Cardiac fibroblast (primary cell): Measurements from ENCODE around the gene CYP1A2.

Experiments used
- DNase-seq, 2 donors: peaks; one replicate each; pipeline versions ENCODE4 v3.0.0 to v3.0.0-alpha.2; 2010; ENCODE audit warnings: low read depth in 2 of 2
- H3K4me3 ChIP-seq, 2 donors: replicated peaks in 1 of 2; 1 replicate in 1 of 2; 2 replicates in 1 of 2; pipeline ENCODE4 v1.5.1; 2011; ENCODE audit warnings: low read depth in 2 of 2, low read length in 2 of 2, mild to moderate bottlenecking in 2 of 2, moderate library complexity in 1 of 2
- TF ChIP-seq, protein P1 (sequence below): IDR thresholded peaks from one replicate; pipeline ENCODE4 v1.5.1; 2011; ENCODE audit warnings: low read depth, mild to moderate bottlenecking, low read length, inconsistent platforms

CYP1A2 gene

DNA sequence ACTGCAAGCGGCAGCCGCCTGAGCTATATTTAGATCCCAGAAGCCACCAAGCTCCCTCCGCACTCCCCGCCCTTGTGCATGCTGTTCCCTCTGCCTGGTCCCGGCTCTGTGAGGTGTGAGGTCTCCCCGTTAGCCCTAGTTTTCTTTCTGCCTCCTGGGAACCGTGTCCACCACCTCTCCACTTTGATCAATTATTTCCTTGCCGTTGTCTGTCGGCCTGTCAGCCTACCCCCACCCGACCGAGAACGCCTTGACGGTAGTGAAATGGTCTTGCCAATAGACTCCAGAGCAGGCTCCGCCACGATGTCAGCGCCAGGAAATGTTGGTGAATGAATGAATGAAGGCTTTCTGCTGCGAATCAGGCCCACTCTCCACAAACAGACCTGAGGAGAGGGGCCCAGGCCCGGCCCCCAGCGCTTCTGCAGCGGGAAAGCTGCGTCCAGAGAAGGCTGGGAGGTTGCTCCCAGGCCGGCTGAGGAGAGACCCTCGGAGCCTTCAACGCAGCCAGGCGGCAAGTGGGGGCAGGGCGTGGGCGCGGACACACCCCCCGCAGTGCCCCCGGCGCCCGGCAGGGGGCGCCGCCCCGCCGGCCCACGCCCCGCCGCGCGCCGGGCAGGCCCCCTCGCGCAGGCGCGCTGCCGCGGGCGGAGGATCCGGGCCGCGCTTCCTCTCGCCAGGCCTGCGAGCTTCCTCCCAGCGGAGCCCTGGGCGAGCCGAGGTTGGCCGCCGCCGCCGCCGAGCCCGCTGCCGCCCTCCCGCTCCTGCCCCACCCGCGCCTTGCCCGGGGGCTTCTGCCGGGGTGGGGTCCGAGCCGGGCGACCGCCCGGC, 33.0 kb downstream of the CYP1A2 start, which contains the start of gene CSK:
CSK (plus strand) TSS at position 650 of the 828 bp plus-strand sequence. CDS start 16,218 bp downstream, outside the sequence.
- TF ChIP-seq, protein P1, sequence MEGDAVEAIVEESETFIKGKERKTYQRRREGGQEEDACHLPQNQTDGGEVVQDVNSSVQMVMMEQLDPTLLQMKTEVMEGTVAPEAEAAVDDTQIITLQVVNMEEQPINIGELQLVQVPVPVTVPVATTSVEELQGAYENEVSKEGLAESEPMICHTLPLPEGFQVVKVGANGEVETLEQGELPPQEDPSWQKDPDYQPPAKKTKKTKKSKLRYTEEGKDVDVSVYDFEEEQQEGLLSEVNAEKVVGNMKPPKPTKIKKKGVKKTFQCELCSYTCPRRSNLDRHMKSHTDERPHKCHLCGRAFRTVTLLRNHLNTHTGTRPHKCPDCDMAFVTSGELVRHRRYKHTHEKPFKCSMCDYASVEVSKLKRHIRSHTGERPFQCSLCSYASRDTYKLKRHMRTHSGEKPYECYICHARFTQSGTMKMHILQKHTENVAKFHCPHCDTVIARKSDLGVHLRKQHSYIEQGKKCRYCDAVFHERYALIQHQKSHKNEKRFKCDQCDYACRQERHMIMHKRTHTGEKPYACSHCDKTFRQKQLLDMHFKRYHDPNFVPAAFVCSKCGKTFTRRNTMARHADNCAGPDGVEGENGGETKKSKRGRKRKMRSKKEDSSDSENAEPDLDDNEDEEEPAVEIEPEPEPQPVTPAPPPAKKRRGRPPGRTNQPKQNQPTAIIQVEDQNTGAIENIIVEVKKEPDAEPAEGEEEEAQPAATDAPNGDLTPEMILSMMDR, result peak; percentile 44
- DNase-seq, result peak; percentile 52 to 75
- H3K4me3 ChIP-seq, result peak within 1 kb of the TSS; percentile 78 to 86

DNA sequence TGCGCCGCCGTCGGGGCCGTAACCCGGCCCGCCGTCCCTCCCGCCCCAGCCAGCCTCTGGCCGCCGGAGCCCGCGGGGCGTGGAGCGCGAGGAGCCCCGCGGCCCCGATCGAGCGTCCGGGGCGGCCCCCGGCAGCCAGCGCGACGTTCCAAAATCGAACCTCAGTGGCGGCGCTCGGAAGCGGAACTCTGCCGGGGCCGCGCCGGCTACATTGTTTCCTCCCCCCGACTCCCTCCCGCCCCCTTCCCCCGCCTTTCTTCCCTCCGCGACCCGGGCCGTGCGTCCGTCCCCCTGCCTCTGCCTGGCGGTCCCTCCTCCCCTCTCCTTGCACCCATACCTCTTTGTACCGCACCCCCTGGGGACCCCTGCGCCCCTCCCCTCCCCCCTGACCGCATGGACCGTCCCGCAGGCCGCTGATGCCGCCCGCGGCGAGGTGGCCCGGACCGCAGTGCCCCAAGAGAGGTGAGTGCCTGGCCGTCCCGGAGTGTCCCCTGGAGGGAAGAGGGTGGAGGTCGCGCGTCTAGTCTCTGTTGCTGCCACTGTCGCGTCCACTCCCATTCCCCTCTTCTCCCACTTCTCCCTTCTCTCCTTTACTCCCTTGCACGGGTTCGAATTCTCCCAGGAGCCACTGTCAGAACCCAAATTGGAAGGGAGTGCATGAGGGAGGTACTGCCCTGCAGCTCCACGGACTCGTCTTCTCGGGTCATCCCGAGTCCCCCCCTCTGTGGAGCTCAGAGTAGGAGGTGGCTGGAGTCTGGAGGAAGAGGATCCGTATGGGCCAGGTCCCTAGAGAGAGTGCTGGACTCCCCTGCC, 33.8 kb downstream of the CYP1A2 start:
- peak overlapping the region; percentile 78 to 86 for H3K4me3 ChIP-seq
- TF ChIP-seq, protein P1, result no peak
- DNase-seq, result peak in 1 of 2 donors; percentile 22

DNA sequence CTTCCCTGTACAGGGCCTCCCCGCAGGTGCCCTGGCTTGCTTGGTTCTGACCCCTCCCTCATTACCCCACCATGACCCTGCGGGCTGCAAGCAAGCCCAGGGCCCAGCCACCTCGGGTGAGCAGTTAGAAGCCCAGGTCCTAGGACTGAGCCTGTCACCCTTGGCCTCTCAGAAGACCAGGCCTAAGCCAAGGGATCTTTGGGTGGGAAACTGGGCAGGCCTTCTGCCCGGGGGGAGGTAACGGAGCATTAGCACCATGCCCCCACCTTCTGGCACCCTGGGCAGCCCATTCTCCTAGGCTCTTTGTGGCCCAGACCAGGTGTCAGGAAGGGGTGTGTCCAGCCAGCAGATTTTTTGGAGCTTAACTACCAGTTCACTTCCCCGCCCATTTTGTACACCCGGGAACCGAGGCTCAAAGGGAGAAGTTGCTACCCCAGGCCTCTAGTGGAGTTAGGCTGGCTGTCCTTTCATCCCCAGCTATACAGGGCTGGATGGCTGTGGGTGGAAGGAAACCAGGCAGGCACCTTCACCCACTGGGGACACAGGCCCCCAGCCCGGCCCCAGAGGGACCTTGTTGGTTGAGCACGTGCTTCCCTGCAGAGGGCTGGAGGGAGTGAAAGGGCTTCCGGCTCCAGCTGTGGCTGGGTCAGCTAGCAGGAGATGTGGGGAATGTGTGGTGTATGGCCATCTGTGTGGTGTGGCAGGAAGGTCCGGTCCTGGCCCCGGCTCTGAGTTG, 34.6 kb downstream of the CYP1A2 start:
- peak; percentile 41 to 43 for DNase-seq
- peak overlapping the region; percentile 78 to 86 for H3K4me3 ChIP-seq

DNA sequence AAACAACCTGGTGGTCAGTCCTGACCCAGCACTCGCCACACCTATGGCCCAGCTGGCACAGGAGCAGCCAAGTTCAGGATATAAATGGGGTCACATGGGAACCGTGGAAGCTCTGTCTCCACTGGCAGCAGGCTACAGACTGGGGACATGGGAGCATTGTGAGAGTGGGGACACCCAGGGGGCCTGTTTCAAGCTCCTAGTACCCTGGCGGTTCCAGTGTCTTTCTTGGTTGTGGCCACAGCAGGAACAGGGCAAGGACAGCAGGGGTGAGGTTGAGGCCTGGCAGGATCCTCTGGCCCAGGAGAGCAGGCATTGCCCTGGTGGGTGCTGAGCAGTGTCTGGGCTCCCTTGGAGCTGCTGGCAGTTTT, 35.1 kb downstream of the CYP1A2 start:
- TF ChIP-seq, protein P1, result no peak
- peak overlapping the region; percentile 78 to 86 for H3K4me3 ChIP-seq
- no peak for DNase-seq

More for the DNA sequence above, 34.6 kb downstream of the CYP1A2 start:
- TF ChIP-seq, protein P1, result no peak

DNA sequence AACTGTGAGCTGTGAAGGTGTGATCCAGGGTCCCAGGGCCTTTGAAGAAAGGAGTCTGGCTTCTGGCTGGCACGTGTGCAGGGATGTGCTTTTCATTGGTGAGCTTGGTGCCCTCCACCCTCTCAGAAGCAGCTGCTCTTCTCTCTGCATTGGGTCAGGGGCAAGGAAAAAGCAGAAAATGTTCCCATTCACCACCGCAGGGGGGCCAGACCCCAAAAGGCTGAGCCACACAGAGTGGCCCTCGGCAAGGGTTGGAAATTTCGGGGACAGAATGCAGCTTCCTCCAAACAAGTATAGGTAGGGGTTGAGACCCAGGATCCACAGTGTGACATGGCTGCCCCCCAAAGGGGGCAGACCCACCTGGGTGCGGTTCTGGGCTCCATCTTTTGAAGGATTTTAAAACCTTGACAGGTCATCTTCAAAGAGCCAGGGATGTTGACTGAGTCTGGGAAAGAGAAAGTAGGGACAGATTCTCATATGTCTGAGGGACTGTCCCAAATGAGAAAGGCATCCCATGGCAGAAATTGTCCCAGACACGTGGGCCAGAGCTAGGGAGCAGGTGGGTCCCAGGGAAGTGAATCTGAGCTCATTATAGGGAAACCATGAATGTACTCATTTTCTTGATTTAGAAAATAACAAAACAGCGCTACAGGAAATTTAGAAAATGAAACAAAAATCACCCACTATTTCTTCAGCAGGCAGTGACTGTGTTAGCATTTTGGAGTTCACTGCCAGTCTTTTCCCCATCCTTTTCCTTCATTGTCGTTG, 36.0 kb downstream of the CYP1A2 start:
- no peak overlapping the region for H3K4me3 ChIP-seq
- TF ChIP-seq, protein P1, result no peak
- no peak for DNase-seq
